ENCODE measurements around the gene HBG2. TPM values are rescaled to one million over a fixed set of nuclear protein-coding genes. Genes with fewer than 3 reads are reported as not detected.

Gene HBG2
- total RNA-seq, 1 donor from 2014 or later = not detected

DNA sequence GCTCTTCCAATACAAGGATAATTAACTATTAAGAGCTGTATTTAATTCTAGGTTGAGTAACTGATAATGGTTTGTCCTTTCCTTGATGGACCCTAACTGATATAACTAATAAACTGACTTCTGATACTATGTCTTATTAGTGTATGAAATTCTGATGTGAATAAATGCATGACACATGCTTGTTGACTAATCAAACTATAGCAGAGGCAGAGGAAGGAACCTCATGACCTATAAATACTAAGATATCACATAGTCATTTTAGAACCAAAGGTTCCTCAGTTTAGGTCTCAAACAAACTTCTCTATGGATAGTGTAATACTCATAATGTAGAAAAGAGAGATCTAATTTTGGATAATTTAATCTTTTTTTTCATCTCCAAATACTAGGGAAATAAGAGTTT lies 15.5 kb downstream of the HBG2 start:
- Mint-ChIP-seq H3K4me3 (no peak overlapping the region), H3K9me3 (no peaks in the 10 kb centered on the region), H3K4me1 (peaks cover 6% of the 10 kb centered on the region), H3K27me3 (peaks cover 9% of the 10 kb centered on the region), H3K36me3 (ENCODE audit: low read depth) (no peaks in the 10 kb centered on the region), H3K27ac (no peak overlapping the region)
- intact Hi-C loops (cut with micrococcal nuclease) = no loop called here
- no peak for DNase-seq

DNA sequence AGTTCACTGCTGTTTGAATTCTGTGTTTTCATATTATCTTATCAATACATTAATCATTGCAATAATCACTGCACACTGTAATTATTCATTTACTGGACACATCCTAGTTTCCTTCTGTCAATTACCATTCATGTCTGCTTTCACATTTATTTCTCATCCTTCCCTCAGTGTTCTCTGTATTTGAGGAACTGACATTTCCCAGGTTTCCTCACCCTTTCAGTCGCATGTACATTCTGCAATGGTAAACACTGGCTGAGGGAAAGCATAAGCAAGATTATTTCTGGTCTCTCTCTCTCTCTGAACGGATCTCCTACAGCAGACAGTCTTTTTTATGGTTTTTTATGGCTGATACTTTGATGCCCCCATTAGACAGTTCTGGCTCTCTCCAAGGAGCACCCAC lies 16.1 kb downstream of the HBG2 start:
- H3K36me3 Mint-ChIP-seq (ENCODE audit: low read depth) = no peaks in the 10 kb centered on the region

DNA sequence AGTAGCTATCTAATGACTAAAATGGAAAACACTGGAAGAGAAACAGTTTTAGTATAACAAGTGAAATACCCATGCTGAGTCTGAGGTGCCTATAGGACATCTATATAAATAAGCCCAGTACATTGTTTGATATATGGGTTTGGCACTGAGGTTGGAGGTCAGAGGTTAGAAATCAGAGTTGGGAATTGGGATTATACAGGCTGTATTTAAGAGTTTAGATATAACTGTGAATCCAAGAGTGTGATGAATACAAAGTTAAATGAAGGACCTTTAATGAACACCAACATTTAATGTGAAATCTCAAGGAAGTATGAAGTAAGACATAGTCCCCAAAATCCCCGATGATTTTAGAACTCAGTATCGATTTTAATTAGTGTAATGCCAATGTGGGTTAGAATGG lies 17.2 kb downstream of the HBG2 start:
- H3K4me3 Mint-ChIP-seq = no peak overlapping the region

More for the DNA sequence above, 16.1 kb downstream of the HBG2 start:
- H3K4me1 Mint-ChIP-seq = peaks cover 6% of the 10 kb centered on the region
- H3K27me3 Mint-ChIP-seq = peaks cover 9% of the 10 kb centered on the region
- no peaks in the 10 kb centered on the region for H3K9me3 Mint-ChIP-seq
- H3K27ac Mint-ChIP-seq = no peak overlapping the region
- no peak overlapping the region for H3K4me3 Mint-ChIP-seq
- no peak for DNase-seq
- intact Hi-C loops (cut with micrococcal nuclease) = no loop called here

DNA sequence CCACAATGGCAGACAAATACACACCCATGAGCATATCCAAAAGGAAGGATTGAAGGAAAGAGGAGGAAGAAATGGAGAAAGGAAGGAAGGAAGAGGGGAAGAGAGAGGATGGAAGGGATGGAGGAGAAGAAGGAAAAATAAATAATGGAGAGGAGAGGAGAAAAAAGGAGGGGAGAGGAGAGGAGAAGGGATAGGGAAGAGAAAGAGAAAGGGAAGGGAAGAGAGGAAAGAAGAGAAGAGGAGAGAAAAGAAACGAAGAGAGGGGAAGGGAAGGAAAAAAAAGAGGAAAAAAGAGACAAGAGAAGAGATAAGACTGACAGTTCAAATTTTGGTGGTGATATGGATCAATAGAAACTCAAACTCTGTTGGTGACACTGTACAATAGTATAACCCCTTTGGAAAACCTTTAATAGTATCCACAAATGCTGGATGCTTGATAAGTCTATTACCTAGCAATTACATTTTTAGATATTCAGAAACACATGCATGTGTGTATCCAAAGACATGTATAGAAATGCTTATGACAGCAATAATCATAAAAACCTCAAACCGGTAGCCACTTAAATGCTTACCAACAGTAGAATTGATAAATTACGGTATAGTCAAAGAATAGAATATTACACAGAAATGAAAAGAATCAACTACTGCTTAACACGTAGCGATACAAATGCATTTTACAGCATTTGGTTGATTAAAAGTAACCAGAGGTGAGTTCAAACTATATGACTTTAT lies 19.1 kb downstream of the HBG2 start:
- no peaks in the 10 kb centered on the region for H3K36me3 Mint-ChIP-seq (ENCODE audit: low read depth)
- no peak overlapping the region for H3K4me3 Mint-ChIP-seq
- H3K27me3 Mint-ChIP-seq = peaks cover 9% of the 10 kb centered on the region
- H3K4me1 Mint-ChIP-seq = peaks cover 6% of the 10 kb centered on the region
- no peaks in the 10 kb centered on the region for H3K9me3 Mint-ChIP-seq
- no peak for DNase-seq
- intact Hi-C loops (cut with micrococcal nuclease) = no loop called here
- H3K27ac Mint-ChIP-seq = no peak overlapping the region

More for the DNA sequence above, 17.2 kb downstream of the HBG2 start:
- Mint-ChIP-seq H3K36me3 (ENCODE audit: low read depth) (no peaks in the 10 kb centered on the region), H3K27ac (no peak overlapping the region), H3K9me3 (no peaks in the 10 kb centered on the region), H3K27me3 (peaks cover 9% of the 10 kb centered on the region), H3K4me1 (peaks cover 6% of the 10 kb centered on the region)
- intact Hi-C loops (cut with micrococcal nuclease) = no loop called here
- no peak for DNase-seq

DNA sequence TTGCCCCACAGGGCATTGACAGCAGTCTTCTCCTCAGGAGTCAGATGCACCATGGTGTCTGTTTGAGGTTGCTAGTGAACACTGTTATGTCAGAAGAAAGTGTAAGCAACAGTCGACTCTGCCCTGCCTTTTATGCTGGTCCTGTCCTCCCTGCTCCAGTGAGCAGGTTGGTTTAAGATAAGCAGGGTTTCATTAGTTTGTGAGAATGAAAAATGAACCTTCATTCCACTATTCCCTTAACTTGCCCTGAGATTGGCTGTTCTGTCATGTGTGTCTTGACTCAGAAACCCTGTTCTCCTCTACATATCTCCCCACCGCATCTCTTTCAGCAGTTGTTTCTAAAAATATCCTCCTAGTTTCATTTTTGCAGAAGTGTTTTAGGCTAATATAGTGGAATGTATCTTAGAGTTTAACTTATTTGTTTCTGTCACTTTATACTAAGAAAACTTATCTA lies 20.2 kb downstream of the HBG2 start, which contains the start of gene HBD:
TSS of gene HBD (minus strand) at position 103 of the 454 bp plus-strand sequence. CDS start at position 53, 50 bp downstream.
- Mint-ChIP-seq H3K27me3 (peaks cover 9% of the 10 kb centered on the region), H3K27ac (no peak within 1 kb of the TSS), H3K4me3 (no peak within 1 kb of the TSS), H3K4me1 (peaks cover 6% of the 10 kb centered on the region), H3K36me3 (ENCODE audit: low read depth) (no peaks in the 10 kb centered on the region), H3K9me3 (no peaks in the 10 kb centered on the region)
- intact Hi-C loops (cut with micrococcal nuclease) = no loop called here
- no peak for DNase-seq

DNA sequence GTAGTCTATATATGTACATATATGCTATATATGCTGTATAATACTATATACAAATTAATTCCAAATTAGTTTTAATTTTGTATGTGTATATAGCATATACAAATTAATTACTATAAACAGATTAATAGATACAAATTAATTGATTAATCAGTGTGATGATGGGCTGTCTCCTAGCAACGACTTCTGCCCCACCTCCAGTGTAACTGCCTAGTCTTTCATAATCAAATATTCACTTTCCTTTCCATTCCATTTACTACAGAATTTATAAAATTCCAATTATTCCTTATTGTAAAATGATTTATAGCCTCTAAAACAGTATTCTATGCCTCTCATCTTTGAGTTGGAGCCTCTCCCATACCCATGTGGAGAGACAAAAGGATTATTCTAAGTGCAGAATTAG lies 21.3 kb downstream of the HBG2 start:
- Mint-ChIP-seq H3K4me1 (peaks cover 6% of the 10 kb centered on the region), H3K27me3 (peaks cover 7% of the 10 kb centered on the region), H3K36me3 (ENCODE audit: low read depth) (no peaks in the 10 kb centered on the region), H3K27ac (no peak overlapping the region), H3K9me3 (no peaks in the 10 kb centered on the region), H3K4me3 (no peak overlapping the region)
- no peak for DNase-seq
- intact Hi-C loops (cut with micrococcal nuclease) = no loop called here

DNA sequence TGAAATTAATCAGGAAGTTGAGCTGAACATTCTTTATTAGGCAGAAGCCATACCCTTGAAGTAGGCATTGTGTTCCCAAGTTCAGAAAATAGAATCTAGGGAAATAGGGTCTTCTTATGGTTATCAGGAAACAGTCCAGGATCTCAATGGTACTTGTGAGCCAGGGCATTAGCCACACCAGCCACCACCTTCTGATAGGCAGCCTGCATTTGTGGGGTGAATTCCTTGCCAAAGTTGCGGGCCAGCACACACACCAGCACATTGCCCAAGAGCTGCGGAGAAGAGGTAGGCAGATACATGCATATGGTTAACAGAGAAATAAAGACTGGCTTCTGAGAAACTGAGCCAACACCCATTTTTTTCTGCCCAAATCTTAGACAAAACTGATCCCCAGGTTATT lies 21.8 kb downstream of the HBG2 start:
- H3K36me3 Mint-ChIP-seq (ENCODE audit: low read depth) = no peaks in the 10 kb centered on the region
- intact Hi-C loops (cut with micrococcal nuclease) = no loop called here
- peaks cover 7% of the 10 kb centered on the region for H3K27me3 Mint-ChIP-seq
- H3K4me3 Mint-ChIP-seq = no peak overlapping the region
- no peaks in the 10 kb centered on the region for H3K9me3 Mint-ChIP-seq
- no peak overlapping the region for H3K27ac Mint-ChIP-seq
- DNase-seq = no peak
- H3K4me1 Mint-ChIP-seq = peaks cover 6% of the 10 kb centered on the region

DNA sequence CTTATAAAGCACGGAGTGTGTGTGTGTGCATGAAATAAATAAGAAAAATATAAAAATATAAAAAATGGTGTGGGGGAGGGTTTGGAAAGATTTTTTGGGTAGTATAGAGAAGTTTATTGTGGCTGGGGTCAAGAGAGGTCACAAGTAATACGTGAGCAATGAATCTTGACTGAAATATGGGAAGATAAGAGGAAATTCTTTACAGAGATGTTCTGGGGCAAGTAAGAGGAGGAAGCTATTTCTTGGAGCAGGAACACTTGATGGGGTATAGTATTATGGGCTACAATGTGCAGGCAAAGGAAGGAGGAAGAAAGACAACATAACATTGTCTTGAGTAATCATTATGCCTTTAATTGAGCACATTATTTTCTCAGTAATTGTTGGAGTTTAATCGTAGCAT lies 22.4 kb downstream of the HBG2 start:
- no peaks in the 10 kb centered on the region for H3K36me3 Mint-ChIP-seq (ENCODE audit: low read depth)
- H3K27ac Mint-ChIP-seq = no peak overlapping the region
- H3K9me3 Mint-ChIP-seq = no peaks in the 10 kb centered on the region
- no peak for DNase-seq
- H3K4me1 Mint-ChIP-seq = peaks cover 6% of the 10 kb centered on the region
- peaks cover 5% of the 10 kb centered on the region for H3K27me3 Mint-ChIP-seq
- intact Hi-C loops (cut with micrococcal nuclease) = no loop called here
- H3K4me3 Mint-ChIP-seq = no peak overlapping the region

DNA sequence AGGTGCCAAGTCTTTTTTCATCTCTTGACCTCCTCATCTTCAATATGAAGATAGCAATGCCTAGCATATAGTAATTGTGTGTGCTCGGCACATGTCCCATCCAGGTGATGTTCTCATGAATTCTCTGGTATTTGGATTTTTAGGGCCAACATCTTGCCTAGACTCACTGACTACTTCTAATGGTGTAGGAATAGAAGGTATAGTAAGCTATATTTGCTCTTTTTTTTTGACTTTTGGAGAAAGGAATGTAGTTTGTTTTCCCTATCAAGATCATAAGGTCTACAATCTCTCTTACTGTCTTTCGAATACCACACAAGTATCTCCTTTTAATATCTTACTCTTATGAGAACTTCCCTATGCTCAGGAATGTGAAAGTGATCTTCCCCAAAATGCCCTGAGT lies 23.5 kb downstream of the HBG2 start:
- intact Hi-C loops (cut with micrococcal nuclease) = no loop called here
- no peak for DNase-seq
- Mint-ChIP-seq H3K27ac (no peak overlapping the region), H3K9me3 (no peaks in the 10 kb centered on the region), H3K4me3 (no peak overlapping the region), H3K27me3 (peaks cover 5% of the 10 kb centered on the region), H3K4me1 (peaks cover 6% of the 10 kb centered on the region), H3K36me3 (ENCODE audit: low read depth) (no peaks in the 10 kb centered on the region)

DNA sequence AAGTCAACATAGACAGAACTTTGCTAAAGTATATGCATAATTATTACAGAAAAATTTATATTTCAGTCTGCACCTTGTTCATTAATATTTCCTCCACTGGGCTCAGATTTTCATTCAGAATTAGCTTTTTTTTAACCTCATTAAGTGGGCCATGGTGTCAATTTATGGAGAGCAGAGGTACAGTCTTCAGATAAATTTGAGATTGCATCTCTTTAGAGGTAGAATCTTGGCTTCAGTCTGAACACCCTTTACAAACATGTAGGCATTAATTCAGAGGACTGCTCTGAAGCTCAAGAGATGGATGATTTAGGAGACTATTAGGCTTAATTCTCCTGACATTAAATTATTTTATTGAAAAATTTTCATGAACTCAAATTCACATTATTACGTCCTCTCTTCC lies 24.3 kb downstream of the HBG2 start:
- no peak overlapping the region for H3K27ac Mint-ChIP-seq
- H3K4me1 Mint-ChIP-seq = peaks cover 6% of the 10 kb centered on the region
- peaks cover 2% of the 10 kb centered on the region for H3K27me3 Mint-ChIP-seq
- H3K36me3 Mint-ChIP-seq (ENCODE audit: low read depth) = no peaks in the 10 kb centered on the region
- DNase-seq = no peak
- H3K9me3 Mint-ChIP-seq = no peaks in the 10 kb centered on the region
- intact Hi-C loops (cut with micrococcal nuclease) = no loop called here
- H3K4me3 Mint-ChIP-seq = no peak overlapping the region

DNA sequence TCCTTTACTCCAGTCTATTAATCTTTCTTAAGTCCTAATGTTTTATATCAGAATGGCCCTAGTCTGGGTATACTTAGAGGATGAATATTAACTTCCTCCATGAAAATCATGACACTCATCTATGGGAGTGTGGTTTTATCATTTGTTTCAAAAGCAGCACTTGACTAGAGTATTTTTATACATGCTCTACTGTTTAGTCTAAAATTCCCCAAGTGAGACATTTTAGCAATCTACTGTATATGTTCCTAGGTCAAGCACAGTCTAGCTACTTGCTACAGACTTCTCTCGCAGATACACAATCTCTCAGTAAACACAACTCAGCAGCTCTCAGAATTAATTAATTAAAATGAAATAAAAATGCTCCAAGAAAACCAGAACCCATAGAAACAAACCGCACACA lies 24.8 kb downstream of the HBG2 start:
- no peaks in the 10 kb centered on the region for H3K27me3 Mint-ChIP-seq
- intact Hi-C loops (cut with micrococcal nuclease) = no loop called here
- no peak for DNase-seq
- peaks cover 6% of the 10 kb centered on the region for H3K4me1 Mint-ChIP-seq
- H3K36me3 Mint-ChIP-seq (ENCODE audit: low read depth) = no peaks in the 10 kb centered on the region
- H3K9me3 Mint-ChIP-seq = no peaks in the 10 kb centered on the region
- H3K27ac Mint-ChIP-seq = no peak overlapping the region
- H3K4me3 Mint-ChIP-seq = no peak overlapping the region

DNA sequence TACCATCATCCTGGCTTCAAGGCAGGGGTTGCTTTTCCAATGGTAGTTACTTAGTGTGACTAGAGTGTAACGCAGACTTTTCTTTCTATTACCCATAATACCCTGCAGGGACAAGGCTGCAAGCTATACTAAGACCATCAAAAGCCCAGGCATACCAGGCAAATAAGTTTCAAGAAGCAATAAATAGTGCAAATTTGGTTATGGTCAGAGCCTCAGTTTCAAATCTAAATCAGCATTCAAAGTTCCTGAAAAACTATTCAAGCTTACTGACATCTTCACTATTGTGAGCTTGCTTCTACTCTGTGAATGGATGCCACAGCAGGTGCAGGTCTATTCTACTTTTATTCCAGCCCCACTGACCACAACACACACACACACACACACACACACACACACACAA lies 25.2 kb downstream of the HBG2 start:
- Mint-ChIP-seq H3K36me3 (ENCODE audit: low read depth) (no peaks in the 10 kb centered on the region), H3K4me3 (no peak overlapping the region), H3K27ac (no peak overlapping the region), H3K4me1 (peaks cover 3% of the 10 kb centered on the region), H3K27me3 (no peaks in the 10 kb centered on the region), H3K9me3 (no peaks in the 10 kb centered on the region)
- no peak for DNase-seq
- intact Hi-C loops (cut with micrococcal nuclease) = no loop called here

DNA sequence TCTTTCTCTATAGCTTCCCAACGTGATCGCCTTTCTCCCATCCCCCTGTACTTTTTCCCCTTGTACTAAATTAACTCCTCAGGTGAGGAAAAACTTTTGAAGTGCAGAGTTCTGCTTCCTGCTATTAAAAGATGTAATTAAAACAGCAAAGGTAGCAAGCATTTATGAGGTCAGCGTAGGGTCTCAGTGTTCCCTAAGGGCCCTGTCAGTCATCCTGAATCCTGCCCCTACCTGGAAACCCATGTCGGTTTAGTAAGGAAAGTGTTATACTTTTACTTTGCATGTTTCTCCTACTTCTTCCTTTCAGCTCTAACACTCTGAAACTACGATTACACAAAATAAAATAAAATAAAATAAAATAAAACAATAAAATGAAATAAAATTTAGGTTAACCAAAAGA lies 26.5 kb downstream of the HBG2 start:
- Mint-ChIP-seq H3K27me3 (no peaks in the 10 kb centered on the region), H3K4me3 (no peak overlapping the region), H3K36me3 (ENCODE audit: low read depth) (no peaks in the 10 kb centered on the region), H3K4me1 (no peaks in the 10 kb centered on the region), H3K9me3 (no peaks in the 10 kb centered on the region), H3K27ac (no peak overlapping the region)
- intact Hi-C loops (cut with micrococcal nuclease) = no loop called here
- DNase-seq = no peak

DNA sequence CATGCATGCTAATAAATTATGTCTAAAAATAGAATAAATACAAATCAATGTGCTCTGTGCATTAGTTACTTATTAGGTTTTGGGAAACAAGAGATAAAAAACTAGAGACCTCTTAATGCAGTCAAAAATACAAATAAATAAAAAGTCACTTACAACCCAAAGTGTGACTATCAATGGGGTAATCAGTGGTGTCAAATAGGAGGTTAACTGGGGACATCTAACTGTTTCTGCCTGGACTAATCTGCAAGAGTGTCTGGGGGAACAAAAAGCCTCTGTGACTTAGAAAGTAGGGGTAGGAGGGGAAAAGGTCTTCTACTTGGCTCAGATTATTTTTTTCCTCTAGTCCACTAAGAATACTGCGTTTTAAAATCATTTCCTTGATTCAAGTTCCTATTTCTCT lies 26.9 kb downstream of the HBG2 start:
- intact Hi-C loops (cut with micrococcal nuclease) = no loop called here
- Mint-ChIP-seq H3K27me3 (no peaks in the 10 kb centered on the region), H3K36me3 (ENCODE audit: low read depth) (no peaks in the 10 kb centered on the region), H3K4me1 (no peaks in the 10 kb centered on the region), H3K4me3 (no peak overlapping the region), H3K27ac (no peak overlapping the region), H3K9me3 (no peaks in the 10 kb centered on the region)
- DNase-seq = no peak

DNA sequence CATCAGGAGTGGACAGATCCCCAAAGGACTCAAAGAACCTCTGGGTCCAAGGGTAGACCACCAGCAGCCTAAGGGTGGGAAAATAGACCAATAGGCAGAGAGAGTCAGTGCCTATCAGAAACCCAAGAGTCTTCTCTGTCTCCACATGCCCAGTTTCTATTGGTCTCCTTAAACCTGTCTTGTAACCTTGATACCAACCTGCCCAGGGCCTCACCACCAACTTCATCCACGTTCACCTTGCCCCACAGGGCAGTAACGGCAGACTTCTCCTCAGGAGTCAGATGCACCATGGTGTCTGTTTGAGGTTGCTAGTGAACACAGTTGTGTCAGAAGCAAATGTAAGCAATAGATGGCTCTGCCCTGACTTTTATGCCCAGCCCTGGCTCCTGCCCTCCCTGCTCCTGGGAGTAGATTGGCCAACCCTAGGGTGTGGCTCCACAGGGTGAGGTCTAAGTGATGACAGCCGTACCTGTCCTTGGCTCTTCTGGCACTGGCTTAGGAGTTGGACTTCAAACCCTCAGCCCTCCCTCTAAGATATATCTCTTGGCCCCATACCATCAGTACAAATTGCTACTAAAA lies 27.8 kb downstream of the HBG2 start, which contains the start of gene HBB:
TSS of gene HBB (minus strand) at position 340 of the 579 bp plus-strand sequence. CDS start at position 290, 50 bp downstream.
- Mint-ChIP-seq H3K9me3 (no peaks in the 10 kb centered on the region), H3K4me1 (no peaks in the 10 kb centered on the region), H3K4me3 (no peak within 1 kb of the TSS), H3K27me3 (no peaks in the 10 kb centered on the region), H3K27ac (no peak within 1 kb of the TSS), H3K36me3 (ENCODE audit: low read depth) (no peaks in the 10 kb centered on the region)
- no peak for DNase-seq
- intact Hi-C loops (cut with micrococcal nuclease) = no loop called here
